ENCODE measurements around the gene APOO. TPM values are rescaled to one million over a fixed set of nuclear protein-coding genes. Genes with fewer than 3 reads are reported as not detected.

APOO gene
- 10 to 100 TPM in 6 of 7 donors, 1 to 10 TPM in 1; 6.0 to 35.3 (median 13.3) TPM for total RNA-seq
- polyA plus RNA-seq: 10 to 100 TPM in 1 of 2 donors, 1 to 10 TPM in 1; 8.8 to 39.5 TPM
- long read RNA-seq, donor 1, partial matches to known transcripts: 1 of 10 reads
- long read RNA-seq, donor 1, other reads (novel, unspliced or antisense): 5 of 10 reads
- long read RNA-seq, donor 2, transcript APOO-201 (9 exons, 1,118 nt): major isoform, 18 of 41 reads
- long read RNA-seq, donor 2, partial matches to known transcripts: 0 of 41 reads
- long read RNA-seq, donor 2, other reads (novel, unspliced or antisense): 21 of 41 reads
- long read RNA-seq, donor 3, partial matches to known transcripts: 1 of 6 reads
- long read RNA-seq, donor 3, other reads (novel, unspliced or antisense): 2 of 6 reads

- intact Hi-C loops (cut with DNase I): loop anchor here (5.0 to 10.0 kb wide), 4 partner anchors 117 to 213 kb away; partner anchors contain the start of genes EIF2S3 (in 1 of the 4), KLHL15 (in 1 of the 4) and SAT1 (in 1 of the 4)
- Histone ChIP-seq H3K4me1 (ENCODE audit: insufficient read depth) (no peaks in the 10 kb centered on the region), H3K9me3 (no peaks in the 10 kb centered on the region), H3K36me3 (no peaks in the 10 kb centered on the region), H3K4me3 (peak within 1 kb of the TSS; percentile 60), H3K27ac (peak within 1 kb of the TSS; percentile 64 to 78), H3K27me3 (no peaks in the 10 kb centered on the region)
- WGBS, 3 donors: 25 to 42% (median 35%) methylated on average over 56 to 81 of the region's 81 CpGs
- DNase-seq: peak; percentile 88 to 94 (median 91)
- peak; percentile 84 to 89 (median 84) for TF ChIP-seq CTCF (IDR thresholded peaks at IDR 0.05)
- no peak for TF ChIP-seq POLR2A (IDR thresholded peaks at IDR 0.05)
These were observed at the start of gene APOO, which contains the start of gene CXorf58 for GRCh38 chrX:23907498-23908218. Gene APOO (minus strand): TSS chrX:23907938. CDS start chrX:23907702, 236 bp downstream. Gene CXorf58 (plus strand): TSS chrX:23908006. CDS start chrX:23910303, 2,297 bp downstream.

- no peak overlapping the region for H3K4me3 ChIP-seq
- H3K9me3 ChIP-seq: no peaks in the 10 kb centered on the region
- WGBS, 3 donors: 67 to 78% (median 67%) methylated on average over 4 of the region's 4 CpGs
- H3K36me3 ChIP-seq: no peaks in the 10 kb centered on the region
- no peak for DNase-seq
- no peaks in the 10 kb centered on the region for H3K4me1 ChIP-seq (ENCODE audit: insufficient read depth)
- H3K27me3 ChIP-seq: no peaks in the 10 kb centered on the region
- intact Hi-C loops (cut with DNase I): no loop called here
- H3K27ac ChIP-seq: no peak overlapping the region
- no peak for TF ChIP-seq EP300 (IDR thresholded peaks at IDR 0.05)
- no peak for TF ChIP-seq POLR2A (IDR thresholded peaks at IDR 0.05)
- TF ChIP-seq CTCF (IDR thresholded peaks at IDR 0.05): no peak
These were observed 46.7 kb upstream of the APOO start for GRCh38 chrX:23954396-23954795.

- DNase-seq: no peak
- H3K27ac ChIP-seq: no peak overlapping the region
- H3K36me3 ChIP-seq: no peaks in the 10 kb centered on the region
- no peak for TF ChIP-seq CTCF (IDR thresholded peaks at IDR 0.05)
- no peak for TF ChIP-seq POLR2A (IDR thresholded peaks at IDR 0.05)
- no peak for TF ChIP-seq EP300 (IDR thresholded peaks at IDR 0.05)
- intact Hi-C loops (cut with DNase I): no loop called here
- H3K4me3 ChIP-seq: no peak overlapping the region
- WGBS, 3 donors: 88 to 90% (median 89%) methylated on average over 11 of the region's 11 CpGs
- no peaks in the 10 kb centered on the region for H3K27me3 ChIP-seq
- no peaks in the 10 kb centered on the region for H3K4me1 ChIP-seq (ENCODE audit: insufficient read depth)
- no peaks in the 10 kb centered on the region for H3K9me3 ChIP-seq
These were observed 46.2 kb upstream of the APOO start for GRCh38 chrX:23953908-23954269.

- Histone ChIP-seq H3K4me3 (no peak overlapping the region), H3K9me3 (no peaks in the 10 kb centered on the region), H3K27ac (no peak overlapping the region), H3K4me1 (ENCODE audit: insufficient read depth) (no peaks in the 10 kb centered on the region), H3K27me3 (no peaks in the 10 kb centered on the region), H3K36me3 (no peaks in the 10 kb centered on the region)
- intact Hi-C loops (cut with DNase I): no loop called here
- DNase-seq: no peak
- no peak for TF ChIP-seq EP300 (IDR thresholded peaks at IDR 0.05)
- TF ChIP-seq CTCF (IDR thresholded peaks at IDR 0.05): no peak
- TF ChIP-seq POLR2A (IDR thresholded peaks at IDR 0.05): no peak
- 38 to 53% (median 45%) methylated on average over 9 of the region's 9 CpGs for WGBS, 3 donors
These were observed 45.5 kb upstream of the APOO start for GRCh38 chrX:23952984-23953907.
